Omental fat pad (tissue), 4 donors: ENCODE measurements around the gene DNAJC11. TPM values are rescaled to one million over a fixed set of nuclear protein-coding genes. Genes with fewer than 3 reads are reported as not detected.
"Not testable (repeated sequence)": the region's sequence is repeated elsewhere in the genome, so short reads cannot be mapped to it uniquely, and the experiment has no call there.

Experiments
- ATAC-seq: fragments of 150-250 bp; one replicate; pipeline ENCODE4 v1.9.1; 2016; ENCODE audit warnings: mild to moderate bottlenecking, moderate library complexity; ENCODE audit not compliant: low FRiP score
- DNase-seq: peaks from one replicate; pipeline ENCODE4 v3.0.0-alpha.2; 2019; ENCODE audit warnings: low spot score
- total RNA-seq, 4 donors: library from RNA; depleted of rRNA; stranded (reverse); fragments of >200 nt; gene quantifications; one replicate each; pipeline ENCODE4 v1.1.0, GENCODE V29; 2016
- TF ChIP-seq, protein P1 (sequence below), 3 donors: fragments of 450-650 bp; IDR thresholded peaks; one replicate each; pipeline ENCODE4 v1.5.1; 2016 to 2017; ENCODE audit warnings: antibody characterized with exemption in 3 of 3, mild to moderate bottlenecking in 3 of 3, moderate library complexity in 2 of 3

The DNAJC11 gene
- total RNA-seq, 4 donors from 2014 or later, result 26.2 to 50.9 (median 30.5) TPM

GRCh38 chr1:6667139-6667538 is 34.5 kb downstream of the DNAJC11 start:
- ATAC-seq (peak; percentile 28), DNase-seq (no peak)
- TF ChIP-seq, protein P1, sequence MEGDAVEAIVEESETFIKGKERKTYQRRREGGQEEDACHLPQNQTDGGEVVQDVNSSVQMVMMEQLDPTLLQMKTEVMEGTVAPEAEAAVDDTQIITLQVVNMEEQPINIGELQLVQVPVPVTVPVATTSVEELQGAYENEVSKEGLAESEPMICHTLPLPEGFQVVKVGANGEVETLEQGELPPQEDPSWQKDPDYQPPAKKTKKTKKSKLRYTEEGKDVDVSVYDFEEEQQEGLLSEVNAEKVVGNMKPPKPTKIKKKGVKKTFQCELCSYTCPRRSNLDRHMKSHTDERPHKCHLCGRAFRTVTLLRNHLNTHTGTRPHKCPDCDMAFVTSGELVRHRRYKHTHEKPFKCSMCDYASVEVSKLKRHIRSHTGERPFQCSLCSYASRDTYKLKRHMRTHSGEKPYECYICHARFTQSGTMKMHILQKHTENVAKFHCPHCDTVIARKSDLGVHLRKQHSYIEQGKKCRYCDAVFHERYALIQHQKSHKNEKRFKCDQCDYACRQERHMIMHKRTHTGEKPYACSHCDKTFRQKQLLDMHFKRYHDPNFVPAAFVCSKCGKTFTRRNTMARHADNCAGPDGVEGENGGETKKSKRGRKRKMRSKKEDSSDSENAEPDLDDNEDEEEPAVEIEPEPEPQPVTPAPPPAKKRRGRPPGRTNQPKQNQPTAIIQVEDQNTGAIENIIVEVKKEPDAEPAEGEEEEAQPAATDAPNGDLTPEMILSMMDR (IDR thresholded peaks at IDR 0.05), result no peak

- TF ChIP-seq, protein P1 (IDR thresholded peaks at IDR 0.05), result no peak
- ATAC-seq, result no peak
Observed at GRCh38 chr1:6666696-6667095, 34.9 kb downstream of the DNAJC11 start.

DNA sequence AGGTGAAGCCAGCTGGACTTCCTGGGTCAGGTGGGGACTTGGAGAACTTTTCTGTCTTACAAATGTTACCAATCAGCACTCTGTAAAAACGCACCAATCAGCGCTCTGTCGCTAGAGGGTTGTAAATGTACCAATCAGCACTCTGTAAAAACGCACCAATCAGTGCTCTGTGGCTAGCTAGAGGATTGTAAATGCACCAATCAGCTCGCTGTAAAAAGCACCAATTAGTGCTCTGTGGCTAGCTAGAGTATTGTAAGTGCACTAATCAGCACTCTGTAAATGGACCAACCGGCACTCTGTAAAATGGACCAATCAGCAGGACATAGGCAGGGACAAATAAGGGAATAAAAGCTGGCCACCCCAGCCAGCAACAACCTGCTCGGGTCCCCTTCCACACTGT is 39.1 kb downstream of the DNAJC11 start:
- not testable (repeated sequence) for DNase-seq, ATAC-seq

More at GRCh38 chr1:6666696-6667095, 34.9 kb downstream of the DNAJC11 start:
- DNase-seq, result no peak

DNA sequence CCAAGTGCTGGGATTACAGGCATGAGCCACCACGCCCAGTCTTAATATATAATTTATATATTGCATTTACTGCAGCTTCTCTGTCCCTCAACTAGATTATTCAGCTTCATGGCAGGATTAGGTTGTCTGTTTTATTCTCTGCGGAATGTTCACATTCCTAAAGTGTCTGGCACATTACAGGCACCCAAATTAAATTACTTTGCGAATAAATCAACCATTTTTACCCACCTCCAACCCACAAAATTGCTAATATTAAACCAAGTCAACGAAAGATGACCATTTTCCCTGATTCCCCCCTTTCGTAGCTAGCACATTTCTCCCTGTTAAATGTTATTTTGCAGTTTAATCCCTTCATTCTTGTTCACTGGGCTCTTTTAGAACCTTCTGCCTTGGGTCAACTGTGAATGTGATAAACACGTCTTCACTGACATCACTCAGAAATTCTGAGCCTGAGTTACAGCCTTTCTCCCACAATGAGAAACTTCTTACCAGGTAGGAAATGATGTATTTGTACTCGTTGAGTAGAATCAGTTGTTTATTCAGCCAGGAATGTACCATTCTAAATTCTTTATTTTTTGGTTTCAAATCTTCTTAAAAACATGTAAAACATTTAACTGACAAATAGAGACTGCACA is 41.1 kb downstream of the DNAJC11 start:
- DNase-seq (no peak), ATAC-seq (no peak)
- TF ChIP-seq, protein P1 (IDR thresholded peaks at IDR 0.05), result no peak

- ATAC-seq, result no peak
- DNase-seq, result no peak
- TF ChIP-seq, protein P1 (IDR thresholded peaks at IDR 0.05), result no peak
Observed at GRCh38 chr1:6658359-6659060, 43.1 kb downstream of the DNAJC11 start.

GRCh38 chr1:6657138-6657537 is 44.5 kb downstream of the DNAJC11 start:
- TF ChIP-seq, protein P1 (IDR thresholded peaks at IDR 0.05), result no peak
- no peak for ATAC-seq
- no peak for DNase-seq

DNA sequence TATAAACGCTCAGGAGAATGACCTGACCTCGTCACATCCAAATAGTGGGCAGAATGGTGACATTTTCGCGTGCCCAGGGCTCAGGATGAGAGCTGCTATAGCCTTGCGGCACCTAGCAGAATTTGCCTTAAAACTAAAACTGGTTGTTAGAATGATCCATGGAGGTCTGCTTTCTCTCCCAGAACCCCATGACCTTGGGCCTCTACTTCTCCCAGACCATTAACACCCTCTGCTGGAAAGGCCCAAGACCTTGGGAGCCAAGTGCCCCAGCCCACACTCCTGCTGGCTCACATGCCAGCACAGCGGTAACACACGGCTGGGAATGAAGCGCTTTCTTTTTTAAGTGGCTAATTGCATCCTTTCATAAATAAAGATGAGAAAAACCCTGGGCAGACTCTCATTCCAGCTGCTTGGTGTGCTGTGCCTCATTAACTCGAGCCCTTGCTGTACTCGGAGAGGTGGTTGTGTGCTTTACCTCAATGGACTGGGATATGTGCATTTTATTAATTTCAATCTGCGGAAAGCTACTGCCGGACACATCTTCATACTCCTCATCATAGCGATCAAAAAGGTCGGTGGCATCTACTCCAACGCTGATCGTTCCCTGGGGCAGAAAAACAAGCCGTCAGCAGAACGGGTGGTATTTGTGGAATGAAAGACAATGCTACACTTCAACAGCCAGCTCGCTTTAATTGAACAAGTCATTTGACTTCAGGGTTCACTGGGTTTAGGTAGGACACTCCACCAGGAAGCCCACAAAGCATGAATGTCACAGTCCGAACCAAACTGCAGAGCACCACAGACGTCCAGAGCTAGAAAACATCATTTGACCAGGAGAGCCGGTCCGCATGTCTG is 48.0 kb downstream of the DNAJC11 start:
- no peak for DNase-seq
- TF ChIP-seq, protein P1 (IDR thresholded peaks at IDR 0.05), result no peak

More for the DNA sequence above, 48.0 kb downstream of the DNAJC11 start:
- no peak for ATAC-seq
